HS-5 (cell line): ENCODE data around the gene SIN3A.
"Not testable (repeated sequence)": the region's sequence is repeated elsewhere in the genome, so short reads cannot be mapped to it uniquely, and the experiment has no call there.

ENCODE experiments used
- DNase-seq: peaks from one replicate; pipeline ENCODE4 v3.0.0-alpha.2; 2012; ENCODE audit warnings: low read depth

SIN3A gene

GRCh38 chr15:75451674-75452363 is at the start of gene SIN3A:
TSS of gene SIN3A (minus strand) at chr15:75451690. CDS start at chr15:75430375, 21,315 bp downstream.
- peak; percentile 98 for DNase-seq

DNA sequence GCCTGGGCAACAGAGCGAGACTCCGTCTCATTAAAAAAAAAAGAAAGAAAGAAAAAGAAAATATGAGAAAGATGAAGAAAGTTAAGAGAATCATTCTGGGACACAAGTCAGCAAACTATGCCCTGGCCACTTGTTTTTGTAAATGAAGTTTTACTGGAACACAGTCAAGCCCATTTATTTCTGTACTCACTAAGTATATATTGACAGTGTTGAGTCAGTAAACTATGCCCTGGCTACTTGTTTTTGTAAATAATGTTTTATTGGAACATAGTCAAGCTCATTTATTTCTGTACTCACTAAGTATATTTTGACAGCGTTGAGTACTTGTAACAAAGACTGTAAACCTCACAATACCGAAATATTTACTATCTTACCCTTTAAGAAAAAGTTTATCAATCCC is 42.2 kb upstream of the SIN3A start:
- no peak for DNase-seq

DNA sequence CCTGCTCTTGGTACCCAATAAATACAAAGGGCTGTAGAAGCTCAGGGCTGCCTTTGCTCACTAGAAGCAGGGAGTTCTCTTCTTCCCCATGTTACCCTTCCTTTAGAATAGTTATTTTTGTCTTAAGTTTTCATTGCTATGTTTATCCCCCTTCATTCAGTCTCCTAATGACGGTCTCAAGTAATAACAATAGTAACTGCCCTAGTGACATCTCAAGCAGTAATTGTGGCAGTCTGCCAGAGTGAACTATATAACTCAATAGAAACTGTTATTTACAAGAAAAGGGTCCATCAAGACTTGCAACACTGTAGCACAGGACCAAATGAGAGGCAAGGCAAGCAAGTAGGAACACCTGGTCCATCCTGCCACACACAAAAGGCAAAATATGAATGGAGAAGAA is 32.5 kb upstream of the SIN3A start:
- no peak for DNase-seq

- DNase-seq: not testable (repeated sequence)
These were observed 32.1 kb upstream of the SIN3A start for GRCh38 chr15:75483556-75483955.

GRCh38 chr15:75483106-75483505 is 31.6 kb upstream of the SIN3A start:
- no peak for DNase-seq

- DNase-seq: not testable (repeated sequence)
These were observed 29.0 kb upstream of the SIN3A start for GRCh38 chr15:75480463-75480862.

- DNase-seq: no peak
These were observed 28.2 kb upstream of the SIN3A start for GRCh38 chr15:75479670-75480069.

DNA sequence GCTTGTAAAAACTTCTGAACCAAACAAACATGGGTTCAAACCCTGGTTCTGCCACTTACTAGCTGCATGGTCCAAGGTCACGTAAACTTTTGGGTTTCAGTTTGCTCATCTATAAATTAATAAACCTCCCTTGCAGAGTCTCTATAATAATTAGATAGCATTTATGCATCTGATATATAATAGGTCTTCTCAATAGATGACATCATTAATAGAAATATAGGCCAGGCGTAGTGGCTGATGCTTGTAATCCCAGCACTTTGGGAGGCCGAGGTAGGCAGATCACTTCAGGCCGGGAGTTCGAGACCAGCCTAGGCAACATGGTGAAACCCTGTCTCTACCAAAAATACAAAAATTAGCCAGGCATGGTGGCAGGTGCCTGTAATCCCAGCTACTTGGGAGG is 25.6 kb upstream of the SIN3A start:
- DNase-seq: not testable (repeated sequence)

GRCh38 chr15:75468913-75469598 is 17.6 kb upstream of the SIN3A start:
- DNase-seq: no peak

GRCh38 chr15:75460646-75461045 is 9.2 kb upstream of the SIN3A start:
- DNase-seq: no peak

GRCh38 chr15:75459581-75459980 is 8.1 kb upstream of the SIN3A start:
- no peak for DNase-seq

DNA sequence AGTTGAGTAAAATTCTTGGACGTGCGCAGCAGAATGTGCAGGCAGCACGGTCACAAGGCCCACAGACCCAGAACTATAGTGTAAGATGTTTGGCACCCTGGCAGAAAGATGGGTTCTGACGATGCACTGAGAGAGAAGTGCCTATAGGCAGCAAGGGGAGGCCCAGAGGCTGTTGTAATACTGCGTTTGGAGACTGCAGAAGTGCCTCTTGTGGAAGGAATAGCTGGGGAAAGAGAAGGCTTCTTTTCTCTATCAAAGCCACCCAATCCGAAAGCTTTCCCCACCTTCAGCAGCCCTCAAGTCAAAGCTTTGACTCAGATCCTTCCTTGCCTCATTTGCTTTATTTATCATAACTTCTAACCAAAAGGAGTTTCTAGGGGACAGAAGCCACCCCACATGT is 5.2 kb upstream of the SIN3A start:
- DNase-seq: no peak

DNA sequence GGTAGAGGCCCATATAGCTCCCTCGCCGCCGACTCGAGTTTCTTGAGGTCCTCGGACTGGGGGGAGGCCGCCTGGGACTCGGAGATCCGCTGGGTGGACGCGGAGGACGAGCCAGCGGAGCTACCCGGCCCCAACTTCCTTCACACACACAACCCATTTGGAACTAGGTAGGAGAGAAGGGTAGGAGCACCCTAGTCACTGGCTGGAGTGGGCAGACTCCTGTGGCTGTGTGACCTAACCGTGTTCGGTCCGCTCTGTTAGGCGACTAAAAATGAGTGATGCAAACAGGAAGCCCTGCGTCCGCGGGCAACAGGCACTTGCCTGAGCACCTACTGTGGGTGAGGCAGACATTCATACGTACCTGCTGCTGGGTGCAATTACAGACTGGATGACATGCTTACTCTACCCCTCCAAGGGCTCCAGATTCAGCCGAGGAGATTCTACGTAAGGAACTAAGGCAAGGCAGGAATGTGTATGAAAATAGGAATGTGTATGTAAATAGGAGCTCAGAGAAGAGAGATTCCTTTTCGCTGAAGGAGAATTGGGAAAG is 4.6 kb upstream of the SIN3A start:
- no peak for DNase-seq

DNA sequence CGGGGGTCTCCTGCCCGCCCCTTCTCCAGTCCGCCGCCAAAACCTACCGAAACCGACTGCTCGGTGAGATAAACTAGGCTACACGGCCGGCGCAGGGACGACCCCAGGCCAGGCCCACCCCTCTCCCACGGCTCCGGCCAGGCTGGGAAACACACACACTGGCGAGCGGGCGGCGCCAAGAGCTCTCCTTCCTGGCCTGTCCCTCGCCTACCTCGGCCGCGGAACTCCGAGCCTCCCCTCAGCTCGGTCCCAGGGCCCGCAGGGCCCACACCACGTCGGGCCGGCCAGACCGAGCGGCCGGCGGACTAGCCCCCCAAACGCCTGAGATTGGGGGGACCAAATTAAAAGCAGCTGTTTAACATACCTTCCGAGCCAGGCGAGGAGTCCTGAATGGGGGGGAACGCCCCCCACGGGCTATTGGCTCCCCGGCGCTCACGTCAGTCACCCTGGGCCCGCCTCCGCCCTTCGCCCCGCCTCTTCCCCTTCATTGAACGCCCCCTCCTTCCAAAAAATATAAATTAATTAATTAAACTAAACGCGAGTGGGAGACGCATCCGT is 4.0 kb upstream of the SIN3A start:
- no peak for DNase-seq

- DNase-seq: no peak
These were observed 3.2 kb upstream of the SIN3A start for GRCh38 chr15:75454471-75455378.

- peak; percentile 99 for DNase-seq
These were observed 2.4 kb upstream of the SIN3A start for GRCh38 chr15:75453703-75454470.

DNA sequence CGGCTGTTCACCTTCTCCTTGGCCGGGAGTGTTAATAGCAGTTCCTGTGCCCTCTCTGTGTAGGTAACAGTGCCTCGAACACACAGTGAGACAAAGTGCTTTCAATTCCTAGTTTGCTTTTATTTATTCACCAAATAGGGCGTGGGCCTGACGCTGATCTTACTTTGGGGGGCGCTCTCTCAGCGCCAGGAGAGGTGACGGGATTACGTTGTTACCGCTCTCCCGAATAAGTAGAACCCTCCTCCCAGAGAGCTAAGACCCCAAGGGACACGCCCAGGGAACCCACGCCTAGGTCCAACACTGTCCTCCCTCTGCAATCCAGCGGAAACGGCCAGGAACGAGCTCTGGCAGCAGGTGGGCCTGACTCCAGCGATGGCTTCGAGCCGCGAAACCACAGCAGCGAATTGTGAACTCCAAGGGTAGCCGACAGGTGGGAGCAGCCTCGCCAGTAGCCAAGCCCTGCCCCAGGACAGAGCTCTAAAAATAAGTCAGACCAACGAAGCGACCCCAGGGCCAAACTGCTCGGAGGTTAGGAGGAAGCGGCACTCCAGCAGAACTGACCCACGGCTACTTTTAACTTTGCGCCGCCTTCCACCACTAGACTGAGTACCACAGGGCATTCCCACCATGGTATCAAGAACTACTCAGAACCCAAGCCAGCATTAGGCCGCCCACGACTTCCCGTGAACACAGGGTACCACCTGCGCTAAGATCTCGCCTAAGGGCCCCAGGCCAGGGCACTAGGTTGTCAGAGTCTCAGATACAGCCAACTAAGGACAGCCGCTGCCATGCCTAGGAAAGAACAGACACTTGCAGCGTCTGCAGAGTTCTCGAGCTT is 1.6 kb upstream of the SIN3A start:
- no peak for DNase-seq

GRCh38 chr15:75452364-75452864 is 924 bp upstream of the SIN3A start:
- peak; percentile 61 for DNase-seq

GRCh38 chr15:75451202-75451673 is 252 bp downstream of the SIN3A start:
- DNase-seq: no peak
